NCI-H2196 treated with DMSO at 0.1 percent for 48 hours (cell line): ENCODE data around the gene MBD2.
"Not testable (repeated sequence)": the region's sequence is repeated elsewhere in the genome, so short reads cannot be mapped to it uniquely, and the experiment has no call there.

ENCODE experiments used
- DNase-seq: peaks from one replicate; lab custom pipeline; 2025; ENCODE audit not compliant: unreplicated experiment; lab: John Stamatoyannopoulos, UW

Gene MBD2

GRCh38 chr18:54238173-54238936 is 13.9 kb upstream of the MBD2 start:
- no peak for DNase-seq

- no peak for DNase-seq
Observed at GRCh38 chr18:54235871-54236270, 11.4 kb upstream of the MBD2 start.

GRCh38 chr18:54233747-54234146 is 9.3 kb upstream of the MBD2 start:
- no peak for DNase-seq

GRCh38 chr18:54233228-54233625 is 8.8 kb upstream of the MBD2 start:
- DNase-seq = no peak

- DNase-seq = no peak
Observed at GRCh38 chr18:54232485-54233227, 8.2 kb upstream of the MBD2 start.

- no peak for DNase-seq
Observed at GRCh38 chr18:54229421-54230059, 5.1 kb upstream of the MBD2 start.

- DNase-seq = no peak
Observed at GRCh38 chr18:54228364-54228763, 3.9 kb upstream of the MBD2 start.

GRCh38 chr18:54223568-54224241 is 764 bp downstream of the MBD2 start:
- DNase-seq = peak; percentile 10

GRCh38 chr18:54222922-54223567 is 1.4 kb downstream of the MBD2 start:
- DNase-seq = no peak

- DNase-seq = no peak
Observed at GRCh38 chr18:54220406-54220805, 4.1 kb downstream of the MBD2 start.

GRCh38 chr18:54218803-54219202 is 5.7 kb downstream of the MBD2 start:
- not testable (repeated sequence) for DNase-seq

- DNase-seq = no peak
Observed at GRCh38 chr18:54218299-54218698, 6.2 kb downstream of the MBD2 start.

GRCh38 chr18:54217624-54218023 is 6.8 kb downstream of the MBD2 start:
- DNase-seq = no peak

GRCh38 chr18:54215069-54215468 is 9.4 kb downstream of the MBD2 start:
- DNase-seq = no peak

GRCh38 chr18:54210463-54210862 is 14.0 kb downstream of the MBD2 start:
- no peak for DNase-seq

GRCh38 chr18:54209471-54210180 is 14.8 kb downstream of the MBD2 start:
- DNase-seq = no peak

- no peak for DNase-seq
Observed at GRCh38 chr18:54206447-54206846, 18.0 kb downstream of the MBD2 start.

- DNase-seq = no peak
Observed at GRCh38 chr18:54205959-54206358, 18.5 kb downstream of the MBD2 start.

- not testable (repeated sequence) for DNase-seq
Observed at GRCh38 chr18:54205448-54205847, 19.0 kb downstream of the MBD2 start.

- no peak for DNase-seq
Observed at GRCh38 chr18:54204883-54205282, 19.6 kb downstream of the MBD2 start.
